Cardiac atrium fibroblast (primary cell): ENCODE data around the gene EIF5B. TPM values are rescaled to one million over a fixed set of nuclear protein-coding genes. Genes with fewer than 3 reads are reported as not detected.

Source experiments
- total RNA-seq: library from RNA; depleted of rRNA; stranded (reverse); fragments of >200 nt; gene quantifications from 2 replicates; pipeline ENCODE4 v1.2.3, GENCODE V29; 2015

The EIF5B gene
- total RNA-seq = 9.6 and 16.4 TPM in 2 replicates

DNA sequence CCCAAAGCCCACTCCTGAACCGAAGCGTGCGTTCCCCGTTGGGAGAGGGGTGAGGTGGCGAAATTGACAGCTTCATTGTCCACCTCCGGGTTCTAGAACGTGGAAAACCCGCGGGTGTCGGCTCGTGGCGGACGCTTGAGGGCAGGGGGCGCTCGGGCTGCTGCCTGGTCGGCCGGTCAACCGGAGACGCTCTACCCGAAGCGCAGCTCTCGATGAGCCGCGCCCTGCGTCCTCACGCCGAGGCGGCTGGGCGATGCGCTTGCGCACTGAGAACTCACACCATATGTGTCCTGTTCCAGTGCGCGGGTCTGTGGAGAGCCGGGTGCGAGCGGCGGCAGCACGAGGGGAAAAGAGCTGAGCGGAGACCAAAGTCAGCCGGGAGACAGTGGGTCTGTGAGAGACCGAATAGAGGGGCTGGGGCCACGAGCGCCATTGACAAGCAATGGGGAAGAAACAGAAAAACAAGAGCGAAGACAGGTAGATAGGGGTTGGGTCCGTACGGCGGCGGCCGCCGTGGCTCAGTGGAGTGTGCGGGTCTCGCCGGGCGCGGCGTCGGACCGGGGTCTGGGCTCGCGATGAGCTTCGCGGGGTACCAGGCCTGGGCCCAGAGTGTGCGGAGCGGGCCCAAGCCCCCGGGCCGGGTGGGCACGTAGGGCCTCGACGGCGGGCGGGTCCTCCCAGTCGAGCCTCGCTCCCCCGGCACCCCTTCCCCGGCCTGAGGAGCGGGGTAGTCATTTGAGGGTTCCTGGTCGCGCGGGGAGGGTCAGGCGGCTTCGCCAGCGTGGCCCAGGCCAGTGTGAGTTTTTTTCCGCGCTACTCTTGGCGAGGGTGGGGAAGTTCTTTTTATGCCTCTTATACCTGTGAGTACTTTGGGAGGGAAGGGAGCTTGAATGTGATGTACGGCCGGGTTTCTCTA lies at the start of gene EIF5B:
Gene EIF5B, plus strand, starts transcription at position 277 of the 916 bp plus-strand sequence. Its CDS starts 166 bp downstream, at position 443.

DNA sequence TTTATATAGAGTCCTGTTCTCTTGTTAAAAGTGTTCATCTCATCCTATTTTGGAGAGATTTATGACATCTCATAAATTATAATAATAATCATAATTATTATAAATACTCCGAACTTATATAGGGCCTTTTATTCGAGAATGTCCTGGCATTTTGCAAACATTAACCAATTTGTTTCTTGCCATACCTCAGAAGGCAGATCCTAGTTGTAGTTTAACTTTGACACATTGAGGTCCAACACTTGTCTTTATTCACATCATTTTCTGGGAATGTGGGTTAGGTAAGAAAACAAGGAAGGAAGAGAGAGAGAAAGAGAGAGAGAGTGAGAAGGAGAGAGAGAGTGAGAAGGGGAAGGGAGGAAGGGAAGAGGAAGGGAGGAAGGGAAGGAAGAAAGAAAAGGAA lies 36.1 kb upstream of the EIF5B start, which contains the start of gene LYG1:
Gene LYG1, minus strand, starts transcription at position 101 of the 400 bp plus-strand sequence. CDS start 5,527 bp downstream, outside the sequence.

DNA sequence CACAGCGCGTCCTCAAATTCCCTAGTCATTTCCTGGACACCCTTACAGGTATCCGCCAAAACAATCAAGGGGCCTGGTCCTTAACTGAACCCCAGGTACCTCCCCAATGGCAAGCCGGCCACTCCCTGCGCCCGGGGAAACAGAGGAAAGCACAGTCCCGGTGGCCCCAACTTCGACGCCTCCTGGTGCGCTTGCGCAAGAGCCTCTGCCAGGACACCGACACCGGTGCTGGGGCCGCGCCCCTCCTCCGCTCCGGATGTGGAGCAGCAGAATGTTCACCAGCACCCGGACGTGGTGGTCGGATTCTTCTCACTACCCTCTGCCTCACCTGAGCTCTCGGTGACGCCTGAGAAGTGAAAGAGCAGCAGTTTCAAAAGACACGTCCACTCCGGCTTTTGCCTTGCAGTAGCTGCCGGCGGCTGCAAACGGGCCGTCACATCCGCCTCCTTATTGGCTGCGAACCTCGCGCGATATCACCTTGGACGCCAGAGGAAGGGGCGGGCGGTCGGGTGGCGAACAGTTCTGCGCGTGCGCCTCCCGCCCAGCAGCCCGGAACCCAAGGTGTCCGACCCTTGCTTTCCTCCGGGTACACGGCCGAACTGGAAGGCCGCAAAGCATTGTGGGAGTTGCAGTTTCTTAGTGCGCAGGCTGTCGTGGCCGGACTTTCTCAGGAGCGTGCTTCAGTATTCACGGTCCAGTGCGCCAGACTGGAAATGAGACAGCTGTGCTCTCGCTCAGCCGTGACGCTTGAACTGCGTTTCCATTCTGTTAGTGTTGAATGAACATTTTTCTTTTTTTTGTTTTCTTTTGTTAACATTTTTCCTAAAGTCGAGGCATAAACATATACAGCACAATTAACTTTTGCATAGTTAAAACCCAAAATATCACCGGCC lies 1.0 kb upstream of the EIF5B start, which contains the start of gene TXNDC9:
Gene TXNDC9, minus strand, starts transcription at position 423 of the 893 bp plus-strand sequence. CDS start 3,123 bp downstream, outside the sequence.

Other genes with a start within 250 kb of the EIF5B start
- not detected in 2 replicates for gene C2orf15, start 195.7 kb upstream of the EIF5B start, total RNA-seq
- 0.16 and 0.18 TPM in 2 replicates for gene TSGA10, start 182.4 kb upstream of the EIF5B start, total RNA-seq
- 11.8 and 13.5 TPM in 2 replicates for gene LIPT1, start 182.4 kb upstream of the EIF5B start, total RNA-seq
- 13.8 and 15.5 TPM in 2 replicates for gene MITD1, start 156.3 kb upstream of the EIF5B start, total RNA-seq
- 23.5 and 26.5 TPM in 2 replicates for gene MRPL30, start 156.2 kb upstream of the EIF5B start, total RNA-seq
- not detected in 2 replicates for gene LYG2, start 81.7 kb upstream of the EIF5B start, total RNA-seq
- not detected in 2 replicates for gene LYG1, start 36.2 kb upstream of the EIF5B start, total RNA-seq
- 33.9 and 55.1 TPM in 2 replicates for gene TXNDC9, start 1.1 kb upstream of the EIF5B start, total RNA-seq
- 7.5 and 7.6 TPM in 2 replicates for gene REV1, start 152.6 kb downstream of the EIF5B start, total RNA-seq